HG03457 (cell line): Measurements from ENCODE around the gene SEMA4A.
"Not testable (repeated sequence)": the region's sequence is repeated elsewhere in the genome, so short reads cannot be mapped to it uniquely, and the experiment has no call there.

ENCODE experiments used
- ATAC-seq: cut with Tn5 transposase; IDR thresholded peaks from one replicate; pipeline ENCODE4 v1.9.1; 2021; ENCODE audit warnings: moderate number of reproducible peaks; ENCODE audit not compliant: unreplicated experiment

Gene SEMA4A

GRCh38 chr1:156155756-156156510 is 2.5 kb downstream of the SEMA4A start:
- no peak for ATAC-seq

- ATAC-seq: no peak
These were observed 4.1 kb downstream of the SEMA4A start for GRCh38 chr1:156157506-156157905.

- no peak for ATAC-seq
These were observed 4.6 kb downstream of the SEMA4A start for GRCh38 chr1:156157966-156158365.

- ATAC-seq: no peak
These were observed 6.8 kb downstream of the SEMA4A start for GRCh38 chr1:156160000-156160742.

- no peak for ATAC-seq
These were observed 7.4 kb downstream of the SEMA4A start for GRCh38 chr1:156160743-156161171.

- ATAC-seq: no peak
These were observed 9.1 kb downstream of the SEMA4A start for GRCh38 chr1:156162430-156163037.

- ATAC-seq: no peak
These were observed 10.3 kb downstream of the SEMA4A start for GRCh38 chr1:156163712-156164111.

GRCh38 chr1:156164125-156164831 is 10.9 kb downstream of the SEMA4A start:
- ATAC-seq: no peak

- no peak for ATAC-seq
These were observed 11.7 kb downstream of the SEMA4A start for GRCh38 chr1:156165083-156165482.

GRCh38 chr1:156167536-156167935 is 14.2 kb downstream of the SEMA4A start:
- ATAC-seq: no peak

GRCh38 chr1:156172696-156173470 is 19.5 kb downstream of the SEMA4A start:
- no peak for ATAC-seq

- no peak for ATAC-seq
These were observed 23.3 kb downstream of the SEMA4A start for GRCh38 chr1:156176610-156177210.

GRCh38 chr1:156177919-156178654 is 24.7 kb downstream of the SEMA4A start:
- no peak for ATAC-seq

- no peak for ATAC-seq
These were observed 27.1 kb downstream of the SEMA4A start for GRCh38 chr1:156180471-156180870.

GRCh38 chr1:156181391-156181924 is 28.1 kb downstream of the SEMA4A start:
- ATAC-seq: not testable (repeated sequence)

GRCh38 chr1:156182010-156182779 is 28.8 kb downstream of the SEMA4A start:
- ATAC-seq: not testable (repeated sequence)

GRCh38 chr1:156186347-156187177 is 33.2 kb downstream of the SEMA4A start:
- ATAC-seq: not testable (repeated sequence)
